ENCODE data around the gene LRFN5. TPM values are rescaled to one million over a fixed set of nuclear protein-coding genes. Genes with fewer than 3 reads are reported as not detected.

Gene LRFN5
- total RNA-seq, 1 experiment from 2014 or later: not detected

- no peak for TF ChIP-seq RAD21 (IDR thresholded peaks at IDR 0.05; ENCODE audit: low read depth)
- no peak for TF ChIP-seq MAX (IDR thresholded peaks at IDR 0.05)
- TF ChIP-seq ZNF274 (IDR thresholded peaks at IDR 0.05; ENCODE audit: low read depth, low read length): no peak
- TF ChIP-seq TCF7L2 (IDR thresholded peaks at IDR 0.05; ENCODE audit: borderline replicate concordance, extremely low read depth, insufficient read depth, insufficient read length): no peak
- TF ChIP-seq EZH2phosphoT487 (IDR thresholded peaks at IDR 0.05; ENCODE audit: borderline replicate concordance): no peak
- TF ChIP-seq ZBTB33 (IDR thresholded peaks at IDR 0.05; ENCODE audit: extremely low read depth, insufficient replicate concordance, low read length): no peak
- no peak for TF ChIP-seq SRF (IDR thresholded peaks at IDR 0.05; ENCODE audit: low read depth)
Measured at GRCh38 chr14:41662780-41663472, 56.2 kb downstream of the LRFN5 start (continued).

GRCh38 chr14:41663473-41663850 lies 56.8 kb downstream of the LRFN5 start:
- no peaks in the 10 kb centered on the region for H3K79me2 ChIP-seq (ENCODE audit: insufficient read depth, low read length)
- H3K4me2 ChIP-seq (ENCODE audit: low read length): no peak overlapping the region
- RAD21 ChIA-PET (ENCODE audit: low non-redundant PET in 1 of 2, low total read pairs in 2 of 2, uncharacterized antibody in 2 of 2, unreplicated experiment in 2 of 2): no interaction called here

More at GRCh38 chr14:41663473-41663850, 56.8 kb downstream of the LRFN5 start:
- Histone ChIP-seq H3K36me3 (ENCODE audit: control insufficient read depth in 1 of 2, insufficient read depth in 2 of 2, low read length in 2 of 2) (no peaks in the 10 kb centered on the region), H2AFZ (ENCODE audit: low read depth, low read length, poor library complexity, severe bottlenecking) (no peak overlapping the region), H3K27ac (ENCODE audit: low read depth, low read length) (no peak overlapping the region), H3K9me2 (ENCODE audit: insufficient read depth) (no peaks in the 10 kb centered on the region), H3K4me1 (ENCODE audit: control insufficient read depth in 1 of 2, insufficient read depth in 2 of 2, low read length in 2 of 2) (no peaks in the 10 kb centered on the region), H3K9me3 (ENCODE audit: control insufficient read depth in 1 of 2, insufficient read depth in 1 of 2, low read depth in 1 of 2, low read length in 2 of 2) (no peaks in the 10 kb centered on the region), H3K4me3 (replicated peaks in 1 of 2; ENCODE audit: low read depth in 1 of 2, low read length in 2 of 2) (no peak overlapping the region), H3K27me3 (ENCODE audit: insufficient read depth, low read length) (no peaks in the 10 kb centered on the region), H4K20me1 (ENCODE audit: insufficient read depth) (no peaks in the 10 kb centered on the region), H3K9ac (ENCODE audit: low read length) (no peak overlapping the region)
- TF ChIP-seq ZBTB33 (IDR thresholded peaks at IDR 0.05; ENCODE audit: extremely low read depth, insufficient replicate concordance, low read length): no peak
- TF ChIP-seq CBX3 (IDR thresholded peaks at IDR 0.05; ENCODE audit: low read depth): no peak
- no peak for TF ChIP-seq CTCF (IDR thresholded peaks at IDR 0.05 in 2 of 3, conservative IDR thresholded peaks at IDR 0.05 in 1 of 3; ENCODE audit: borderline replicate concordance in 1 of 3, insufficient read depth in 1 of 3, low read depth in 2 of 3, low read length in 2 of 3)
- no peak for TF ChIP-seq SIN3A (IDR thresholded peaks at IDR 0.05; ENCODE audit: low read depth)
- TF ChIP-seq POLR2AphosphoS5 (IDR thresholded peaks at IDR 0.05; ENCODE audit: low read depth, low read length): no peak
- TF ChIP-seq POLR2A (IDR thresholded peaks at IDR 0.05; ENCODE audit: borderline replicate concordance, extremely low read depth, insufficient read depth, insufficient read length): no peak
- TF ChIP-seq FOSL1 (IDR thresholded peaks at IDR 0.05; ENCODE audit: low read depth): no peak
- TF ChIP-seq EGR1 (IDR thresholded peaks at IDR 0.05; ENCODE audit: low read depth): no peak
- TF ChIP-seq ATF3 (IDR thresholded peaks at IDR 0.05): no peak
- no peak for TF ChIP-seq JUND (IDR thresholded peaks at IDR 0.05)
- ChIA-PET POLR2A (no interaction called here), CTCF (no interaction called here)
- ATAC-seq (no peak), DNase-seq (ENCODE audit: low read depth, low spot score) (no peak)
- intact Hi-C loops (cut with micrococcal nuclease): no loop called here
- BruUV-seq (replicated peaks): no TSS peak

All from HCT116 (cell line).